IMR-90 (cell line): ENCODE results near the gene IL21R.
"Not testable (repeated sequence)": the region's sequence is repeated elsewhere in the genome, so short reads cannot be mapped to it uniquely, and the experiment has no call there.

ENCODE experiments used
- BHLHE40 ChIP-seq: fragments of 150-350 bp; IDR thresholded peaks from 2 replicates; pipeline ENCODE4 v1.6.1; 2016; ENCODE audit warnings: mild to moderate bottlenecking, low read depth, low read length
- CHD1 ChIP-seq: IDR thresholded peaks from 2 replicates; pipeline ENCODE4 v1.6.1; 2012; ENCODE audit warnings: low read depth, low read length, improper control_type of control experiment
- CTCF ChIP-seq: conservative IDR thresholded peaks from 2 replicates; pipeline ENCODE4 v1.5.1; 2012; ENCODE audit warnings: mild to moderate bottlenecking, low read depth, low read length, improper control_type of control experiment
- FOS ChIP-seq: fragments of 150-350 bp; IDR thresholded peaks from 2 replicates; pipeline ENCODE4 v1.6.1; 2016; ENCODE audit warnings: low read depth, low read length
- MAFK ChIP-seq: IDR thresholded peaks from 2 replicates; pipeline ENCODE4 v1.6.1; 2012; ENCODE audit warnings: low read depth, low read length, improper control_type of control experiment
- MAZ ChIP-seq: IDR thresholded peaks from 2 replicates; pipeline ENCODE4 v1.6.1; 2012; ENCODE audit warnings: low read depth, mild to moderate bottlenecking, low read length, improper control_type of control experiment, moderate library complexity, borderline replicate concordance
- POLR2A ChIP-seq: IDR thresholded peaks from 2 replicates; pipeline ENCODE4 v1.6.1; 2012; ENCODE audit warnings: mild to moderate bottlenecking, low read depth, low read length
- RAD21 ChIP-seq: IDR thresholded peaks from 2 replicates; pipeline ENCODE4 v1.6.1; 2012; ENCODE audit warnings: low read length, improper control_type of control experiment
- RCOR1 ChIP-seq: IDR thresholded peaks from 2 replicates; pipeline ENCODE4 v1.6.1; 2012; ENCODE audit warnings: mild to moderate bottlenecking, low read length, improper control_type of control experiment; ENCODE audit not compliant: insufficient replicate concordance
- RFX5 ChIP-seq: IDR thresholded peaks from 2 replicates; pipeline ENCODE4 v1.8.0; 2012; ENCODE audit warnings: low read depth, mild to moderate bottlenecking, low read length, moderate library complexity
- SMC3 ChIP-seq: fragments of 150-350 bp; IDR thresholded peaks from 2 replicates; pipeline ENCODE4 v1.6.1; 2016; ENCODE audit warnings: low read depth, mild to moderate bottlenecking, antibody characterized with exemption, low read length, moderate library complexity

- TF ChIP-seq RAD21, RFX5, POLR2A, RCOR1, FOS, CTCF, MAFK, SMC3, BHLHE40, CHD1, MAZ: not testable (repeated sequence)
Observed at GRCh38 chr16:27409958-27410357, 8.0 kb downstream of the IL21R start.
